Measurements from ENCODE around the gene INCA1.
A peak's percentile ranks its signal among the peaks of the same experiment; 100 is the strongest.
"Not testable (repeated sequence)": the region's sequence is repeated elsewhere in the genome, so short reads cannot be mapped to it uniquely, and the experiment has no call there.

The INCA1 gene

GRCh38 chr17:5034651-5035050, 37.3 kb upstream of the INCA1 start:
- no peak for TF ChIP-seq CTCF (IDR thresholded peaks at IDR 0.05; ENCODE audit: low read depth, low read length, missing control alignments)
- no peak overlapping the region for H3K4me3 ChIP-seq (ENCODE audit: low read depth, low read length)
- no peak for DNase-seq (ENCODE audit: low read depth)

- H3K4me3 ChIP-seq (ENCODE audit: low read depth, low read length): no peak overlapping the region
- no peak for DNase-seq (ENCODE audit: low read depth)
- TF ChIP-seq CTCF (IDR thresholded peaks at IDR 0.05; ENCODE audit: low read depth, low read length, missing control alignments): no peak
Observed at GRCh38 chr17:5034063-5034462, 36.7 kb upstream of the INCA1 start.

- H3K4me3 ChIP-seq (ENCODE audit: low read depth, low read length): no peak overlapping the region
- no peak for TF ChIP-seq CTCF (IDR thresholded peaks at IDR 0.05; ENCODE audit: low read depth, low read length, missing control alignments)
- DNase-seq (ENCODE audit: low read depth): no peak
Observed at GRCh38 chr17:5033352-5034015, 36.2 kb upstream of the INCA1 start.

- H3K4me3 ChIP-seq (ENCODE audit: low read depth, low read length): no peak overlapping the region
- no peak for DNase-seq (ENCODE audit: low read depth)
- no peak for TF ChIP-seq CTCF (IDR thresholded peaks at IDR 0.05; ENCODE audit: low read depth, low read length, missing control alignments)
Observed at GRCh38 chr17:5032865-5033264, 35.5 kb upstream of the INCA1 start.

GRCh38 chr17:5031365-5032082, 34.2 kb upstream of the INCA1 start:
- TF ChIP-seq CTCF (IDR thresholded peaks at IDR 0.05; ENCODE audit: low read depth, low read length, missing control alignments): peak; percentile 89
- peak overlapping the region; percentile 42 for H3K4me3 ChIP-seq (ENCODE audit: low read depth, low read length)
- DNase-seq (ENCODE audit: low read depth): peak; percentile 62

GRCh38 chr17:5030168-5030567, 32.8 kb upstream of the INCA1 start:
- H3K4me3 ChIP-seq (ENCODE audit: low read depth, low read length); DNase-seq (ENCODE audit: low read depth): not testable (repeated sequence)

GRCh38 chr17:5027916-5028315, 30.6 kb upstream of the INCA1 start:
- H3K4me3 ChIP-seq (ENCODE audit: low read depth, low read length): no peak overlapping the region
- TF ChIP-seq CTCF (IDR thresholded peaks at IDR 0.05; ENCODE audit: low read depth, low read length, missing control alignments): no peak
- DNase-seq (ENCODE audit: low read depth): no peak
